ENCODE results near the gene IGFBPL1.

DNA sequence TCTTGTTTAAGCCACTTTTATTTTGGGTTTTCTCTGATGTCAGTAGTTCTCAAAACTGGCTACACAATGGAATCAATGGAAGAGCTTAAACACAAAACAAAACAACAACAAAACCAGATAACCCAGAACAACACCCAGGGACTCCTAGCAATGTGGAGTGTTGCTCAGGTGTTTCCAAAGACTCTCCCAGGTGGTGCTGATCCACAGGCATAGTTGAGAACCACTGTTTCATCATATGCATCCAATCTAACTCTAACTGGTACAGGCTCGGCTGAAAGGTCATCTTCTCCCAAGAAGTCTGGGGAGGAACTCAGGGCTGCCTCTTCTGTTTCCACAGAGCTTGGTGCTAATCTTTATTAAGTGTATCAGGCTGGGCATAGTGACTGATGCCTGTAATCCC, 37.2 kb downstream of the IGFBPL1 start:
- TF ChIP-seq CTCF (IDR thresholded peaks at IDR 0.05), result no peak
- no peak for TF ChIP-seq POLR2AphosphoS5 (IDR thresholded peaks at IDR 0.05)
- no peak for TF ChIP-seq POLR2A (IDR thresholded peaks at IDR 0.05)
